HG02623 (cell line): ENCODE results near the gene SLC38A10.

ENCODE experiments used
- ATAC-seq: cut with Tn5 transposase; IDR thresholded peaks from one replicate; pipeline ENCODE4 v1.9.1; 2021; ENCODE audit warnings: moderate library complexity; ENCODE audit not compliant: unreplicated experiment

The SLC38A10 gene

GRCh38 chr17:81331527-81332043 lies 36.5 kb upstream of the SLC38A10 start:
- ATAC-seq = no peak

GRCh38 chr17:81330884-81331245 lies 35.8 kb upstream of the SLC38A10 start:
- ATAC-seq = no peak

GRCh38 chr17:81329927-81330883 lies 35.1 kb upstream of the SLC38A10 start:
- ATAC-seq = no peak

- ATAC-seq = no peak
These were observed 34.1 kb upstream of the SLC38A10 start for GRCh38 chr17:81328978-81329926.

GRCh38 chr17:81328489-81328888 lies 33.4 kb upstream of the SLC38A10 start:
- ATAC-seq = no peak

- ATAC-seq = no peak
These were observed 30.7 kb upstream of the SLC38A10 start for GRCh38 chr17:81325714-81326358.

GRCh38 chr17:81324851-81325713 lies 30.0 kb upstream of the SLC38A10 start:
- no peak for ATAC-seq

- no peak for ATAC-seq
These were observed 29.2 kb upstream of the SLC38A10 start for GRCh38 chr17:81324177-81324850.

GRCh38 chr17:81323411-81323868 lies 28.3 kb upstream of the SLC38A10 start:
- no peak for ATAC-seq

GRCh38 chr17:81323083-81323369 lies 27.9 kb upstream of the SLC38A10 start:
- ATAC-seq = no peak

- ATAC-seq = no peak
These were observed 27.4 kb upstream of the SLC38A10 start for GRCh38 chr17:81322271-81323082.

GRCh38 chr17:81317961-81318605 lies 23.0 kb upstream of the SLC38A10 start:
- no peak for ATAC-seq

- no peak for ATAC-seq
These were observed 22.4 kb upstream of the SLC38A10 start for GRCh38 chr17:81317530-81317821.

GRCh38 chr17:81315885-81316391 lies 20.8 kb upstream of the SLC38A10 start:
- no peak for ATAC-seq

- ATAC-seq = no peak
These were observed 20.2 kb upstream of the SLC38A10 start for GRCh38 chr17:81315129-81315884.

GRCh38 chr17:81314398-81315081 lies 19.4 kb upstream of the SLC38A10 start:
- no peak for ATAC-seq
